K562 (cell line): ENCODE measurements around the gene CTNNBL1. TPM values are rescaled to one million over a fixed set of nuclear protein-coding genes. Genes with fewer than 3 reads are reported as not detected.

Source experiments
- ATAC-seq: fragments of 200-7000 bp; cut with Tn5 transposase; 3 replicates; pipeline ENCODE4 v1.9.1; 2020; ENCODE audit warnings: moderate library complexity
- BruUV-seq: library from RNA; stranded (reverse); fragments of 400-500 nt; replicated peaks from 2 replicates; lab custom pipeline; 2021; lab: Mats Ljungman, UMichigan
- CTCF ChIA-PET: fragments of 300-600 bp; formaldehyde crosslinking; extraction: SDS; loops from one replicate; lab custom pipeline; 2021; ENCODE audit warnings: low intra/inter-chr PET ratio; lab: Yijun Ruan, JAX
- POLR2A ChIA-PET: fragments of 300-600, 350-650 bp; sonication (Branson Sonifier 250); formaldehyde crosslinking; extraction: SDS; loops from one replicate; lab custom pipeline; 2021; ENCODE audit warnings: antibody characterized with exemption, inconsistent platforms; lab: Yijun Ruan, JAX
- DNase-seq, 4 experiments: peaks; one replicate each; pipeline versions ENCODE4 v3.0.0 to v3.0.0-alpha.2; 2011 to 2018; ENCODE audit warnings: low spot score in 3 of 4, mixed read lengths in 3 of 4; ENCODE audit errors: extremely low read depth in 1 of 4
- FAIRE-seq: peaks from 2 replicates; lab custom pipeline; 2011; peaks lifted over from hg19 to GRCh38; lab: Jason Lieb, UNC
- H2AFZ ChIP-seq: 2 replicates; pipeline ENCODE4 v1.6.0; 2011; ENCODE audit warnings: low read depth, low read length, control low read depth, inconsistent platforms
- H3K27ac ChIP-seq: fragments of 200-600 bp; 3 replicates; pipeline ENCODE4 v1.8.0; 2011; ENCODE audit warnings: low read depth, mild to moderate bottlenecking, control low read depth, inconsistent platforms, low read length, moderate library complexity, mixed read lengths; ENCODE audit errors: extremely low read depth
- H3K27me3 ChIP-seq, 2 experiments: fragments of 300-600 bp in 1 of 2; 2 replicates in 1 of 2; 3 replicates in 1 of 2; pipeline versions ENCODE4 v1.6.0 to v1.8.0; 2011; ENCODE audit warnings: inconsistent platforms in 2 of 2, low read length in 2 of 2, mild to moderate bottlenecking in 1 of 2, mixed read lengths in 1 of 2, moderate library complexity in 1 of 2; ENCODE audit not compliant: control insufficient read depth in 2 of 2, insufficient read depth in 2 of 2
- H3K36me3 ChIP-seq: fragments of 300-600 bp; 3 replicates; pipeline ENCODE4 v1.8.0; 2011; ENCODE audit warnings: mild to moderate bottlenecking, low read length, inconsistent platforms; ENCODE audit not compliant: control insufficient read depth, insufficient read depth
- H3K4me1 ChIP-seq, 2 experiments: fragments of 200-600 bp in 1 of 2; replicated peaks in 1 of 2; 2 replicates in 1 of 2; 3 replicates in 1 of 2; pipeline versions ENCODE4 v1.5.1 to v1.8.0; 2011; ENCODE audit warnings: inconsistent platforms in 2 of 2, low read length in 2 of 2, mild to moderate bottlenecking in 1 of 2, mixed read lengths in 1 of 2, moderate library complexity in 1 of 2; ENCODE audit not compliant: control insufficient read depth in 2 of 2, insufficient read depth in 2 of 2
- H3K4me2 ChIP-seq: 2 replicates; pipeline ENCODE4 v1.6.1; 2011; ENCODE audit warnings: low read length, control low read depth, inconsistent platforms, mixed read lengths; ENCODE audit not compliant: insufficient read depth
- H3K4me3 ChIP-seq: fragments of 200-600 bp; sonication (generic), shearing (Covaris generic); 2 replicates; pipeline ENCODE4 v1.5.1; 2016; ENCODE audit warnings: control low read depth, inconsistent platforms
- H3K79me2 ChIP-seq: fragments of 200-600 bp; 3 replicates; pipeline ENCODE4 v1.8.0; 2011; ENCODE audit warnings: low read length, inconsistent platforms; ENCODE audit not compliant: control insufficient read depth, insufficient read depth
- H3K9ac ChIP-seq, 2 experiments: 2 replicates each; pipeline versions ENCODE4 v1.6.0 to v1.6.1; 2011; ENCODE audit warnings: low read depth in 2 of 2, low read length in 2 of 2, control low read depth in 1 of 2, inconsistent platforms in 1 of 2, mild to moderate bottlenecking in 1 of 2, mixed read lengths in 1 of 2; ENCODE audit not compliant: insufficient read depth in 1 of 2
- H3K9me1 ChIP-seq: one replicate; pipeline ENCODE4 v1.6.0; 2011; ENCODE audit warnings: inconsistent platforms, mild to moderate bottlenecking, low read length, moderate library complexity; ENCODE audit not compliant: control insufficient read depth, insufficient read depth
- H3K9me3 ChIP-seq: replicated peaks from 2 replicates; pipeline ENCODE4 v1.5.1; 2011; ENCODE audit warnings: low read depth, low read length, inconsistent platforms; ENCODE audit not compliant: control insufficient read depth, insufficient read depth
- H4K20me1 ChIP-seq: replicated peaks from 2 replicates; pipeline ENCODE4 v1.6.1; 2011; ENCODE audit warnings: low read length, inconsistent platforms, mixed read lengths; ENCODE audit not compliant: control insufficient read depth, insufficient read depth
- CBFA2T2 ChIP-seq: fragments of 450-650 bp; conservative IDR thresholded peaks from 2 replicates; pipeline ENCODE4 v1.6.1; 2017; ENCODE audit warnings: mild to moderate bottlenecking
- CCAR2 ChIP-seq: fragments of 200-400 bp; formaldehyde crosslinking; IDR thresholded peaks from 2 replicates; pipeline ENCODE4 v1.6.1; 2017; ENCODE audit warnings: mild to moderate bottlenecking, low read depth, low read length
- CCNT2 ChIP-seq: IDR thresholded peaks from 2 replicates; pipeline ENCODE4 v1.6.1; 2011; ENCODE audit warnings: borderline replicate concordance, low read depth, mild to moderate bottlenecking, moderate library complexity, mixed read lengths, low read length; ENCODE audit not compliant: insufficient read length; ENCODE audit errors: extremely low read depth
- FOXA3 ChIP-seq, 2 experiments: fragments of 450-650 bp in 1 of 2; sonication (generic) in 1 of 2; formaldehyde crosslinking; IDR thresholded peaks in 1 of 2; conservative IDR thresholded peaks in 1 of 2; 2 replicates each; pipeline versions ENCODE4 v1.4.0 to v1.8.0; 2020 to 2022; ENCODE audit warnings: mild to moderate bottlenecking in 2 of 2, missing genetic modification reagents in 1 of 2
- KAT2B ChIP-seq: IDR thresholded peaks from one replicate; pipeline ENCODE4 v1.6.1; 2012; ENCODE audit warnings: low read depth, mild to moderate bottlenecking, control low read depth, inconsistent platforms, low read length, moderate library complexity
- MCM7 ChIP-seq, 2 experiments: fragments of 450-650 bp; IDR thresholded peaks; 2 replicates each; pipeline ENCODE4 v1.6.1; 2016 to 2018
- NFYB ChIP-seq: IDR thresholded peaks from 2 replicates; pipeline ENCODE4 v1.6.1; 2011; ENCODE audit warnings: mild to moderate bottlenecking, moderate library complexity; ENCODE audit not compliant: insufficient read length; ENCODE audit errors: extremely low read depth
- POLR2A ChIP-seq: fragments of 450-650 bp; conservative IDR thresholded peaks from 2 replicates; pipeline ENCODE4 v1.6.1; 2016
- STAT5B ChIP-seq: fragments of 250-450 bp; sonication (Bioruptor Pico); IDR thresholded peaks from 2 replicates; pipeline ENCODE4 v1.8.0; 2021; ENCODE audit warnings: mild to moderate bottlenecking, inconsistent platforms
- TGIF2 ChIP-seq: sonication (generic); formaldehyde crosslinking; IDR thresholded peaks from 2 replicates; pipeline ENCODE4 v1.8.1; 2022; ENCODE audit warnings: mild to moderate bottlenecking, missing genetic modification reagents, moderate library complexity
- ZNF311 ChIP-seq: fragments of 250-450 bp; sonication (Bioruptor Pico); IDR thresholded peaks from 2 replicates; pipeline ENCODE4 v1.4.0; 2020; ENCODE audit warnings: mild to moderate bottlenecking, moderate library complexity
- ZNF347 ChIP-seq: fragments of 450-650 bp; formaldehyde crosslinking; IDR thresholded peaks from 2 replicates; pipeline ENCODE4 v1.4.0; 2020; ENCODE audit warnings: low read depth, mild to moderate bottlenecking, moderate library complexity
- ZNF41 ChIP-seq: fragments of 250-450 bp; sonication (Bioruptor Pico); conservative IDR thresholded peaks from 2 replicates; pipeline ENCODE4 v1.4.0; 2020; ENCODE audit warnings: mild to moderate bottlenecking
- ZNF445 ChIP-seq: fragments of 250-450 bp; sonication (Bioruptor Pico); IDR thresholded peaks from 2 replicates; pipeline ENCODE4 v1.4.0; 2020; ENCODE audit warnings: low read depth, mild to moderate bottlenecking, moderate library complexity
- ZNF785 ChIP-seq: fragments of 250-450 bp; sonication (Bioruptor Pico); IDR thresholded peaks from 2 replicates; pipeline ENCODE4 v1.4.0; 2020; ENCODE audit warnings: mild to moderate bottlenecking
- WGBS: fragments of 100-300 bp; shearing (Covaris generic); methylation state at CpG from one replicate; pipeline ENCODE4 v1.1.6; 2016; ENCODE audit warnings: low coverage, mixed read lengths; ENCODE audit not compliant: insufficient coverage; ENCODE audit errors: missing lambda C conversion rate; 5-methylcytosine and 5-hydroxymethylcytosine counted together
- in situ Hi-C: fragments of 300-500 bp; cut with MboI; formaldehyde crosslinking; loops from 4 replicates; pipeline ENCODE4 v1.15.0; 2018; ENCODE audit warnings: inconsistent platforms, mixed read lengths
- intact Hi-C: fragments of 100-400 bp; cut with micrococcal nuclease; formaldehyde crosslinking; loops from 2 replicates; pipeline ENCODE4 v1.14.2; 2022
- polyA plus RNA-seq, 8 experiments: library from polyadenylated mRNA; depleted of rRNA in 4 of 8; stranded (reverse) in 5 of 8; unstranded in 3 of 8; fragments of >200 nt; fragmentation: Nextera tagmentation in 2 of 8; fragmentation: Illumina TruSeq in 1 of 8; extraction: Ambion mirVana in 2 of 8; extraction: Trizol in 1 of 8; gene quantifications; 2 replicates each; pipeline versions ENCODE4 v1.2.1 to v1.2.3, GENCODE V29; 2011 to 2014; ENCODE audit warnings: inconsistent platforms in 1 of 8, missing spikeins in 1 of 8
- total RNA-seq, 7 experiments: library from RNA; depleted of rRNA in 6 of 7; stranded (reverse); fragments of >200 nt in 6 of 7; fragmentation: Illumina TruSeq in 2 of 7; extraction: Trizol in 2 of 7; gene quantifications; 2 replicates each; pipeline versions ENCODE4 v1.2.1 to v1.2.3, GENCODE V29; 2011 to 2021; ENCODE audit warnings: low replicate concordance in 1 of 7
- TF ChIP-seq, protein P1 (sequence below): conservative IDR thresholded peaks from 2 replicates; pipeline ENCODE4 v1.6.1; 2011; ENCODE audit warnings: low read depth, mild to moderate bottlenecking, low read length; ENCODE audit not compliant: control insufficient read depth

Gene CTNNBL1
- total and polyA plus RNA-seq, 9 of the 15 experiments (the other 6 are each of a cell fraction or from before 2014, with no cell fraction given) = 32.4 to 85.6 (median 43.6) TPM

DNA sequence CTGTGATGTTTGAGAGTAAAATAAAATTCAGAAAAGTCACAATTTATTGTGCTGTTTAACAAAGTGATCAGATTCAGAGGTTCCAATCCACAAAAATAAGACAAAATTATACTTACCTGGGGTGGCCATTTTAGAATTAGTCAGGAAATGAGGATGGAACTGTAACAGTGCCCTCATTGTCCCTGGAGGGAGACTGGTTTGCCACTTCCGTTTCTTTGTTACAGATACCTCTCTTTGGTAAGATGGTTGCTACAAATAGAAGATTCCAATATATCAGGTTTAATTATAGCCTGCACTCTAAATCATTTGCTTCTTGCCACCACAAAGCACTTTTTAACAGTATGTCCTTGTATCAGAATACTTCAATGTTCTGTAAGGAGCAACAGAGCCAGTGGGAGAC lies 95.6 kb downstream of the CTNNBL1 start:
- H3K9me3 ChIP-seq = no peaks in the 10 kb centered on the region
- no peak overlapping the region for H3K4me2 ChIP-seq
- no peak for DNase-seq
- no peak for FAIRE-seq
- no peaks in the 10 kb centered on the region for H3K79me2 ChIP-seq
- POLR2A ChIA-PET = interaction anchor here (0.6 kb wide), 1 partner anchor 117 kb away, joined by 6 read pairs; no protein-coding TSS in a partner anchor
- H3K9me1 ChIP-seq = no peaks in the 10 kb centered on the region
- no peaks in the 10 kb centered on the region for H3K27me3 ChIP-seq
- peaks cover 13% of the 10 kb centered on the region; the same call in 2 of the 3 replicates for H3K36me3 ChIP-seq
- H4K20me1 ChIP-seq = no peaks in the 10 kb centered on the region; the same call in 1 of the 2 replicates
- TF ChIP-seq POLR2A (no peak), KAT2B (no peak), ZNF785 (CRISPR knock-in tag) (no peak), CBFA2T2 (no peak), TGIF2 (CRISPR knock-in tag) (no peak), ZNF347 (CRISPR knock-in tag) (no peak), FOXA3 (CRISPR knock-in tag; conservative IDR thresholded peaks at IDR 0.05 in 1 of 2, IDR thresholded peaks at IDR 0.05 in 1 of 2) (no peak), ZNF41 (CRISPR knock-in tag) (no peak), CCAR2 (no peak), ZNF311 (no peak), CCNT2 (no peak), ZNF445 (no peak), STAT5B (CRISPR knock-in tag) (no peak), NFYB (no peak), MCM7 (IDR thresholded peaks at IDR 0.05) (no peak)
- TF ChIP-seq, protein P1, sequence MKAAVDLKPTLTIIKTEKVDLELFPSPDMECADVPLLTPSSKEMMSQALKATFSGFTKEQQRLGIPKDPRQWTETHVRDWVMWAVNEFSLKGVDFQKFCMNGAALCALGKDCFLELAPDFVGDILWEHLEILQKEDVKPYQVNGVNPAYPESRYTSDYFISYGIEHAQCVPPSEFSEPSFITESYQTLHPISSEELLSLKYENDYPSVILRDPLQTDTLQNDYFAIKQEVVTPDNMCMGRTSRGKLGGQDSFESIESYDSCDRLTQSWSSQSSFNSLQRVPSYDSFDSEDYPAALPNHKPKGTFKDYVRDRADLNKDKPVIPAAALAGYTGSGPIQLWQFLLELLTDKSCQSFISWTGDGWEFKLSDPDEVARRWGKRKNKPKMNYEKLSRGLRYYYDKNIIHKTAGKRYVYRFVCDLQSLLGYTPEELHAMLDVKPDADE = no peak
- in situ Hi-C loops = no loop called here
- BruUV-seq = no TSS peak
- H3K27ac ChIP-seq = no peak overlapping the region
- H3K4me3 ChIP-seq = no peak overlapping the region
- no peak for ATAC-seq
- CTCF ChIA-PET = no interaction called here
- intact Hi-C loops = no loop called here
- no peaks in the 10 kb centered on the region for H3K4me1 ChIP-seq
- no peak overlapping the region for H3K9ac ChIP-seq
- no peak overlapping the region for H2AFZ ChIP-seq
- 100% methylated on average over 1 of the region's 1 CpG for WGBS
